Stimulated activated CD4-positive, alpha-beta T cell treated with anti-CD3 and anti-CD28 coated beads, Interleukin-15, amount 100 ng/mL, for 48 hours (primary cell): ENCODE measurements around the gene RAB4A.
"Not testable (repeated sequence)": the region's sequence is repeated elsewhere in the genome, so short reads cannot be mapped to it uniquely, and the experiment has no call there.

Experiments used
- DNase-seq, 2 donors: peaks; one replicate each; pipeline ENCODE4 v3.0.0-alpha.2; 2020; ENCODE audit warnings: low read depth in 2 of 2

Gene RAB4A

DNA sequence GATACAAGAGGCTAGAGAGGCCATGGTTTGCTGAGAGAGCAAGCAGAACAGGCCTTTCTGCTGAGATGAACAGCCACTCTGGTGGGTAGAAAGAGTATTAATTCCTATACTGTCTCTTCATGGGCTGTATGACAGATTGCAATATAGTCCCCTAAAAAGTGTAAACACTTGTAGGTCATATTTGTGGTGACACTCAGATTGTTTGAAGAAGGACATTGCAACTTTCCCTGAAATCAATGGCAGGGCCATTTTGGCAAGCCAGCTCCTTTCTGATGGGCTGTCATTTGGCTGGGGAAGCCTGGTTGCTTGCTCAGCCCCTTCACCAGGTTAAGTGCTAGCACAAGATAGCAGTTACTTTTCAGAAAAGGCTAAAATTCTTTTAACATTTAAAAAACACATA lies 27.5 kb downstream of the RAB4A start:
- DNase-seq = no peak

DNA sequence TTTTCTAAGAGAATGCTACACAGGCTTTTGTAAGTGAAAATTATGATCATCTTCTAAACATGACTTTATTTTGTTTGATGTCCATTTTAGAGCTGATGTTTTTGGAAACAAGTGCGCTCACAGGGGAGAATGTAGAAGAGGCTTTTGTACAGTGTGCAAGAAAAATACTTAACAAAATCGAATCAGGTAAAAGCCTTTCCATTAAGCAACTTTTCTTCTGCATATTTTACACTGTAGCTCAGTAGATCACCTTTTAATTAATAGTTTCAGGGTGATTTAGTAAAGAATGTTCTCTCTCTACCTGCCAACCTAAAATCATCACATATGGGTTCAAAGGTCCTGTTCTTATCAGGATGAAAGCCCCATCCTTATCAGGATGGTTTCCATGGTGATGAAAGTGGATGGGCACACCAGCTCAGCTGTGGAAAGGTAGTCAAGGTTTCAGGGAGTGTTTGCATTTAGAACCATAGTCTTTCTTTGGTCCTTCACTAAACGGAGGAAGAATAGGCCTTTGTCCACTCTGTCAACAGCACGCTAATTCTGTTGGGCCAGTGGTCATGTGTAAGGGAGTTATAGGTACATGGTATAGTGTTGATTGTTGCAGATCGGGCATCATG lies 28.1 kb downstream of the RAB4A start:
- no peak for DNase-seq

DNA sequence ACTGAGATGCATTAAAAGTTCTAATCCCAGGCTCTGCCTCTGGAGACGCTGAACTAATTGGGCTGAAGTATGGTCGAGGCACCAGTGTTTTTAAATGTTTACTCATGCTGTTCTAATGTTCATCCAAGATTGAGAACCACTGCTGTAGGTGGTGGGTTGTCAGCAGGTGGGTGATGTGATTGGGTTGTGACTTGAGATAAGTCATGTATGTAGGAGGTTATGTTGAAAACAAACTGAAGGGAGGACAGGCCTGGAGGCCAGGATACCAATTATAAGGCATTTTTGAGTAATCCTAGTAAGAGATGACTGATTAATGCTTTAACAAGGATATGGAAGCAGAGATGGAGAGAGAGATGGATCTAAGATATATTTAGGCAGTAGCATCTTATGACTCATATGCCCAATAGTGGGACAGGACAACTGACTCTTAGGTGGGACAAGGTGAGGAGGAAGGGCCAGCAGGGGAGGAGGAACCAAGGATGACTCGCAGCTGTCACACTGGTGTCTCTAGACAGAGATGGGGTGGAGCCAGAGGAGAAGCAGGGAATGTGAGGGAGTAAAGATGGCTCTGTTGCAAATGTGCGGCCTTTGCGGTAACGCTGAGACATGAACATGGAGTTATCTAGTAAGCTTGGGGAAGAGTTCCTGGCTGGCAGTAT lies 29.3 kb downstream of the RAB4A start:
- no peak for DNase-seq

DNA sequence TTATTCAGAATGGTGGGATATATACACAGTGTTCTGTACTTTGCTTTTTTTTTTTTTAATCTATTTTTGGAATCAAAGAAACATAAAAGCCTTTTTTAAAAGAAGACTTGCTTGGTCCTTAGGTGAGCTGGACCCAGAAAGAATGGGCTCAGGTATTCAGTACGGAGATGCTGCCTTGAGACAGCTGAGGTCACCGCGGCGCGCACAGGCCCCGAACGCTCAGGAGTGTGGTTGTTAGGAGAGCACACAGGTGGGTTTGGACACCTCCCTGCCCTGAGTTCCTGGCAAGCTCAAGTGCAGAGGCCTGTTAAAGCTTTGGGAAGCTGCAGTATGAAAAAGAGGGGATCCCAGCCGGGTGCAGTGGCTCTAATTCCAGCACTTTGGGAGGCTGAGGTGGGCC lies 31.8 kb downstream of the RAB4A start:
- no peak for DNase-seq

DNA sequence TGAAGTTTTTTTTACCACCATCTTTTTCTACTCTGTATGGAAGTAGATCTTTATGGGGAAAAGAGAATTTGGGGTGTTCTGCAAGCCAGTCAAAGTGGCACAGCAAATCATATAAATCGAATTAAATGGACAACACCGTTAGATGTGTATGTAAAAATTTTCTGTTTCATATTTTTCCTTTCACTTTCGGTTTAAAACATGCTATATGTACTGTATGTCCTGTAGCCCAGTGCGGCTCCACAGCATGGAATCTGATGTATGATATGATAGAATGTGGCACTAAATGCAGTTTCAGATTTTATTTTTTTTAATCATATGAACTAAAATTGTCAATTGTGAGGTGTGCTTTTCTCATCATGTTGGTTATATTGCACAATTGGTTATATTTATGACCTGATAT lies 32.9 kb downstream of the RAB4A start:
- DNase-seq = no peak

DNA sequence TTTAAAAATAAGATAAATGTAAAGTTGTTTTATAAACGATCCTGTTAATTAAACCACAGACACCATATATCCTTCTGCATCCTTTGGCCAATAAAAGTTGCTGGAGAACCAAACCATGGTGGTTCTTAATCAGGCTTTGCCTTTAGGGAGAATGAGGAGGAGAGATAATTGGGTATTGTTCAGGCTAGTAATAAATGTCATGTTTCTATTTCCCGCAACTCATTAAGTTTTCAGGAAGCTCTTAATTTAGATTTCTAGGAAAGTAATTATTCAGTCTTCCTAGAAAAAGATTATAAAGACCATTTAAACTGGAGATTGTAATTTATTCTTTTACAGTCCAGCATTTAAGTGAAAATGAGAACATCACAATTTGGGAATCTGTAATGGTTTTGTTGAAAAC lies 34.5 kb downstream of the RAB4A start:
- no peak for DNase-seq

DNA sequence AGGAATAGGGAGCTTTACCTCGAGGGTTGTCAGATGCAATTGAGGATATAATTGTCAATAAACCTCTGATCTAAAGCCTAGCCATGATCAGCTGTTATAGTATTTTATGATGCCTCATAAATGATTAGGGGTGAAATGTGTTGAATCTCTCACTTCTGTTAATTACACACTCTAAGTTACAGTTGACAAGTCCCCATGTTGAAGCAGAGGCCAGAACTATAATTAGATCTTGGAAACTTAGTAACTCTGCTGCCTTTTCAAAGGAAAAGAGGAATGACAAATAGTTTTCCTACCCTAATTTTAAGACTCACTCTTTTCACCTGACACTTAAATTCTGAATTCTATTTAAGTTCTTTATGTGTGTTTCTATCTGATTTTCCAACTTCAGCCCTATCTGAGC lies 38.2 kb downstream of the RAB4A start:
- DNase-seq = no peak

DNA sequence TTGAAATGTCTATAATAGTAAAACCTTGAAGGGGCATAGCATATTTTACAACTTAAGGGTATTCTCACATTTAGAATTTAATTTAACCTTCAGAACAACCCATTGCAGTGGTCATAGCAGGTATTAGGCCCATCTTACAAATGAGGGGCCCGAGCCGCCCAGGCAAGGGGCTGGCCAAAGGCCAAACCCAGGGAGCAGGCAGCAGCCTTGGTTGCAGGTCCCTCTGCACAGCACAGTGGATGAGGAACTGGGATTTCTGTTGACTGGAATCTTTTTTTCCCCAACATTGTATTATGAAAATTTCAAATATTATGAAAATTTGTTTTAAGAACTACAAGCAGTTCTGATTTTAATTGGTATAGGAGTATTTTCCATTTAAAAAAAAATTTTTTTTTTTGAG lies 38.8 kb downstream of the RAB4A start:
- no peak for DNase-seq

DNA sequence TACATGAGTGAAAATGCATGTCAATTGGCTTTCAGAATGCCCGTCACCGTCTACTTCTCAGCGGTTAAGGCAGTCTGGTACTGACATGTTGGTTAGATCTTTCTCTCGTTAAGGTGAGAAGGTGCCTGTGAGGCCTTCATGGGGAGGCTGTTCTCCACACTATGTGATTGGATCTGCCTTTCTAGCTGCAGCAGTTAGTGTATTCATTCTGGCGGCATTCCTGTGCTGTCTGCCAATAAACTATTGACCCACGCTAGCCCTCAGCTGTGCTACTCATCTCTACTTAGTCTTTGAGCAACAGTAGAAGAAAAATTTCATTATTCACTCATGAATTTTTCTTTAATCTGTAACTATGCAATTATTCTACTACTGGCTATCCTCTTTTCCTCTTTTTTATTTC lies 39.9 kb downstream of the RAB4A start:
- no peak for DNase-seq

DNA sequence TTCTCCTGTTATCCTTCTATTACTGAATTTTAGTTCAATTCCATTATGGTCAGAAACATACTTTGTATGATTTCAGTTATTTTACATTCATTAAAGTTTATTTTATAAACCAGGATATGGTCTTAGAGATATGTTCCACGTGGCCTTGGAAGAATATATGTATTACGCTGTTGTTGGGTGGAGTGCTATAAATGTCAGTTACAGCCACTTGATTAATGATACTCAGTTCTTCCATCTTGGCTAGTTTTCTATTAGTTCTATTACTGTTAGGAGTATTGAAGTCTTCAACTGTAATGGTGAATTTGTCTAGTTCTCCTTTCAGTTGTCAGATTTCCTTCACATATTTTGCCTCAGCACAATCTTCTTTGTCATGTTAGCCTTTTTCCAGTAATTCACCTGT lies 45.3 kb downstream of the RAB4A start:
- DNase-seq = no peak

DNA sequence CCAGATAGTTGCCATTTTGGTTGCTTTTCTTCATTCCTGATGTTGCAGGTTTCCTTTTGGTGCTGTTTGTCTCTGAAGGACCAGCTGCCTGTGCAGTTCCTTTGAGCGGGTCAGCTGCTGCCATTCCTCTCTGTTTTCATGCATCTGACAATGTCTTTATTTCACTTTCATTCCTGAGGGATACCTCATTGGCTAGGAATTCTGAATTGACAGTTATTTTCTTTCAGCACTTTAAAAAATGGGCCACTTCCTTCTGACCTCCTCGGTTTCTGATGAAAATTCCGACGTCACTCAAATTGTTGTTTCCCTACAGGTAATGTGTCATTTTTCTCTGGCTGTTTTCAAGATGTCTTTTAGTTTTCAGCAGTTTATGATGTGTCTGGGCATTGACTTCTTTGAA lies 47.1 kb downstream of the RAB4A start:
- no peak for DNase-seq

DNA sequence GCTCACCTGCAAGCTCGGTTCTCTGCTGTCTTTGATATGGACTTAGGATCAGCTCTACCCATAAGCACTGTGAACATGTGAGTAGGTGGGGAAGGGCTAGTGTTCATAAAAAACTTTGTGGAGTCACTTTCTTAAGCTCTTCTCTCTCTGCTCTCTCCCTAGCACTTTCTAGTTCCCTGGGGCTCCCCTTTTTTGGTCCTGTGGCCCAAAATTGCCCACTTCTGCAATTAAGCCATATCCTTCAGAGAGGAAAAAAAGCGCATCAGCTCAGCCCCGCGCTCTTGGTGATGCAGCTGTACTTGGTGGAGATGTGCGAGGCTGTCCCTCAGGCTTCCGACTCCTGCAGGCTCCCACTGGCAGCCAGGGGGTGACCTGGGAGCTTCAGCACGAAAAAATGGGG lies 48.6 kb downstream of the RAB4A start:
- no peak for DNase-seq

DNA sequence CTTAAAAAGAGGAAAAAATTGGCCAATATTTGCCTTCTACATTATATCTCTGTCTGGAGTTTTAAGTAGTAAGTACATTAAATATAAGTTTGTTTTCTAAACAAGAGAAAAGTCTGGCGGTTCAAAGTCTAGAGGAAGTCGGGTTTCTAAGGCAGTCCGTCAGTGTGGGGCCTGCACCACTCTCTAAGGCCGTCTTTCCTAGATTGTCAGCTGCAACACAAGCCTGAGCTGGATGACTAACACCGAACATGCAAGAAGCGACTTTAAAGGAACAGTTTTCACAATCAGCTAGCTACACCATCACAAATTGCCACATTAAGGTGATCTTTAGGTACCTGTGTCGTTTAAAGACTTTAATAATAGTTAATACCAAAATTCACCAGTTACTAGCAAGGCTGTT lies 52.3 kb downstream of the RAB4A start:
- DNase-seq = no peak

DNA sequence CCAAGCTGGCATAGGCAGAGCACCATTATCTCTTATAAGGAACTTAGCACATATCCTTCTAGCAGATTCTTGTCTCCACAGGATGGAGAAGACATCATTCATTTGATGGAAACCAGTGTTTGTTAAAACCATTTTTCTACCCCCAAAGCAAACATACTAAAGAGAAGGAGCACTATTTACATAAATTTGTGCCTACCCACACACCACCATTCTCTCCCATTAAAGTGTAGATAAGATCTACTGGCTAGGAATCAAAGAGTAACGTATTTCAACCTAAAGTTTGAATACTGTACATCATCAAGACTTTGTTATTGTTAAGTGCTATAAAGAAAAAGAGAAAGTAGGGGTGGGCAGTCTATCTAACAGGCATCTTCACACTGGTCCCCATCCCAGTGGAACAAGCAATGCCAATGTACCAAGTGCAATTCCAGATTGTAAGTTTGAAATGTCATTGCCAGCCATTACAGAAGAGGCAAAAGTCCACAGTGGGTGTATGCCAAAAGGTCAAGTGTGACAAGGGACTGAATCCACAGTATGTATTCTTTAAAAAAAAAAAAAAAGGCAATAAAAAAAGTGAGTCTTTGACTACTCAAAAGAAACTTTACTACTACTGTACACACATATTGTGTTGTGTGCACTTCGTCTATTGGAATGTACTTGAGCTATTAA lies 53.1 kb downstream of the RAB4A start:
- no peak for DNase-seq

DNA sequence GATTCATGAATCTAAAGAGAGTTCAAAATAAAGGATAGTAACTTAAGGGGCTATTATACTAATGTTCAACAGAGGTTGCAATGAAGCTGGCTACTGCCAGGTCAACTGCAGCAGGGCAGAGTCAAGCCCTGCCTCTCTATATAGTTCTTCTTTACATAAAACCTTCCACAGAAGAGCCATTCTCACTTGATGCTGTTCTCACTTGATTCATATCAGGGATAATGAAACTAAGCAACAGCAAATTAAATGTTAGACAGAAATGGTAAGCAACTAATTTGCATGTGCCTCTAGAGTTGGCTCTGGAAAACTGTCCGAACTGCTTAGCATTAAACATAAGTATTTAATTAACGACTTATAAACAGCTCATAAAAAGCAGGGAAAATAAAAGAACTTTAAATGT lies 54.5 kb downstream of the RAB4A start:
- DNase-seq = no peak

DNA sequence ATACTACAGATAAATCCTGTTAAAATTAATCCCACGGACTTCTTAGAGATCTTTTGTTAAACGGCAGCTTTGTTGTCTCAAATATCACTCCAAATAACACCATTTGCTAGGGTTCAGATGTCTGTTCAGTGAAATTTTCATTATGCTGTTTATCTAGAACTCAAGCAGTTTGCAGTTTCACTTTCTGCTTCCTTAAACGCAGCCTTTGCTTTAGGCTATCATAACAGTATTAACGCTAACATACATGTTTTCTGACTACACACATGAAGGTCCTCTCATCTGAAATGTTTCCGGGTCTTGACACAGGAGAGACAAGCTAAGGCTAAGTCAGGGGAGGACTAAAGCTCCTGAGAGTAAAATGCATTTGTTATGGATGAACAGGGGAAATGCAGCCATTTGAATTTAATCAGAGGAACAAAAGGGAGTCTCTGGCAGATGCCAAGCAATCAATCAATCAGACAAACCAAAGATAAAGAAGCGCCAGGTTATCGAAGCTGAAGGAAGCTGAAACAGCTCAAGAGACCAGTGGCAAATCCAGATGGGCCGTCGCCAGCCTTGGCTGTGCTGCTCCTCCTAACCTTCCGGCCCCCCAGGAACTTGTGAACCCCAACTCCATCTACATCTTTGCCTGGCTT lies 55.1 kb downstream of the RAB4A start:
- DNase-seq = no peak

DNA sequence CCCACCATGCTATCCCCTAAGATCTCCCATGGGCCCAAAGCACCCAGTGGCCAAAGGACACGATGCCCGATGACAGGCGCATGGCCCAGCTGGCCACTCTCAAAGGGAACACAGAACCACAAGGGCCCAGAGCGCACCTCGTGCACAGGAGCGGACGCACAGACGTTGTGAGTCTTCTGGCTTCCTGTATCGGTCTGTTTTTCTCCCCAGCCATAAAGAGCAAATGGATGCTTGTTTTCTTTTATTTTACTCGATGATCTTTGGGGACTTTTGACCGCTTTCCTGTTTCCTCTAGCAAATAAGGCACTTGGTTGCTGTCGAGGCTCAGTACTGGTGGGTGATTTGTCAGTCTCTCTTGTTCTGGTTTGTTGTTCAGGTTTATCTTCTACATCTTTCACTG lies 55.7 kb downstream of the RAB4A start:
- DNase-seq = no peak

DNA sequence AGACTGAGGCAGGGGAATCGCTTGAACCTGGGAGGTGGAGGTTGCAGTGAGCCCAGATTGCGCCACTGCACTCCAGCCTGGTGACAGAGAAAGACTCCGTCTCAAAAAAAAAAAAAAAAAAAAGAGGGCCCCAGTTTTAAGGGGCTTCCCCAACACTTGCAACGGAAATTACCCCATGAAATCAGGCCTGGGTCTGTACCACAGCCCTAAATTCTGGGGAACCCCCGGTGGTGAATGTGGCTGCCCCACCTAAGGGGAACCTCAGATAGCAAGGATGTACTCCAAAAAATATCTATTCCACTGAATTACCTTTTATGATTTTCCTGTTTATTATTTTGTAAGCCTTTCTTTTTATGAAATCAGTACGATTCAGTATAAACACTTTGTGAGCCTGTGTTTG lies 56.9 kb downstream of the RAB4A start:
- DNase-seq = not testable (repeated sequence)

DNA sequence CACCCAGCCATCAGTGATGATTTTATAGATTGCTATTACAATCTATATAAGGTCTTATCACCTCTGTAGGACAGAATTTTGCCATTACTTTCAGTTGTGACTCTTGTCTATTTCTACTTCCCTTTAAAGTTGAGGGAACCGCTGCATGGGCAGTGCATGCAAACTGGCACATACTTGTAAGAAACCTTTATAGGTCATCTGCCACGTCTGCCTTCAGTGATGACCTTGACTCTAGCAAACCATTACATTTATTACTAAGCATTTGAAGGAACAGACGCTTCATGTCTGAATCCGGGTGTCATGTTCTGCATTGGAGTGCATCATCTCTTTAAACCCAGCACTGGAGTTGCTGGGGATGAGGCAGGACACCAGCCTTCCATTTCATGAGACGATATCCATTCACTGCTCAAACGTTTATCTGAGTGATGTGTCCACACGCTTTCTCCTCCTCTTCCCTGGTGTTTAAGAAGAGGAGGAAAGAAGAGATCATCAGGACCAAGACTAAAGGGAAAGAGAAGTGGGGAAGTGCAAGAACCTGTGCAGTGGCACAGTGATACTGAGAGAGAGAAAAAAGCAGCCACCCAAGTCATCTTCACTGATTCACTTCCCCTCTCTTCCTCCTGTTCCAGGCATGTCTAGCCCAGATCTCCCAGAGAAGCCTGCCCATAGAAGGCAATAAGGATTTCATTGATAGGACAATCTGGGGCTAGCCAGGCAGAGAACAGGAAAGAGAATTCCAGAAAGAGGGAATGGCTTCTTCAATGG lies 57.9 kb downstream of the RAB4A start:
- DNase-seq = no peak

DNA sequence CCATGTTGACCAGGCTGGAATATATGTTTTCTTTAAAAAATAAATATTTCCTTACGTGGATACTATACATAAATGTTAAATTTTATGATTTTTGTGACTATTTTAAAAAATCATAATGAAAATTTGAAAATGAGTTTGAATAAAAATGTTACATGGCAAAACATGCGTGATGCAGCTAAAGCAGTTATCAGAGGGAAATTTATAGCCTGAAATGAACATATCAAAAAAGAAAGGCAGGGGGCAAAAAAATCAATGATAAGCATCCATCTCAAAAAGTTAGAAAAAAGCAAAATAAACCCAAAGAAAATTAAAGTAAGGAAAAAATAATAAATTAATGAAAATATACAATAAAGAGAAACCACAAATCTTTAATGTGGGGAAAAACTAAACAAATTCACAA lies 63.4 kb downstream of the RAB4A start:
- no peak for DNase-seq

DNA sequence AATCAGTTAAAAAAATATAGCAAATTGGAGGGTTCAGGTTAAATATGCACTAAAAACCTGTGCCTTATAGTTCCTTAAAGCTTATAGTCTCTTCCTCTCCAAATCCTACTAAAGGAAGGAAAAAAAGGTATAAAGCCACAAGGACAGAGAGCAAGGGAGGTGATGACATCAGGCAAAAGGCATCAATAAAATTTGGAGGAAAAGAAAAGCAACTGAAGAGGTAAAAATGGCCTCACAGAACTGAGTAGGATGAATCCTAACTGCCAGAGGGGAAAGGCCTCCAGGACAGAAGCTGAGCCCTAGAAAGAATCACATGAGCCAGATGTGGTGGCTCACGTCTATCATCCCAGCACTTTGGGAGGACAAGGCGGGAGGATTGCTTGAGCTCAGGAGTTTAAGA lies 63.8 kb downstream of the RAB4A start:
- DNase-seq = no peak

DNA sequence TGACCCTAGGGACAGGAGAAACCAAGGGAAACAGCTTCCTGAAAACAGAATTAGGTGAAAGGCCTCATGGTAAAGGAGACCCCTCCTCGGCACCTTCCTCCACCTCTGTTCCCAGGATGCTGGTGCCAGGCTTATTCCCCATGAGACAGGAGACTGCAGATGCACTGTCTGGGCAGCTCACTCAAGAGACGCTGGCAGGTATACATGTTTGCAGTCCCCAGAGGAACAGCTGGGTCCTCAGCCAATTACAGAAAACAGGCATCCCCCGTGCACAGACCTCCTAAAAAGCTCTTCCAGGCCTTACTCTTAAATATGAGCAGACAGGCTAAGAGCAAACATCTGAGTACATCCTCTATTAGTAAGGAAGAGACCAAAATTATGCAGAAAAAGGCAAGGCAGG lies 65.4 kb downstream of the RAB4A start:
- DNase-seq = no peak
